ENCODE results near the gene CDX2. TPM values are rescaled to one million over a fixed set of nuclear protein-coding genes. Genes with fewer than 3 reads are reported as not detected.

CDX2 gene
- total RNA-seq, 2 experiments from 2014 or later: not detected

DNA sequence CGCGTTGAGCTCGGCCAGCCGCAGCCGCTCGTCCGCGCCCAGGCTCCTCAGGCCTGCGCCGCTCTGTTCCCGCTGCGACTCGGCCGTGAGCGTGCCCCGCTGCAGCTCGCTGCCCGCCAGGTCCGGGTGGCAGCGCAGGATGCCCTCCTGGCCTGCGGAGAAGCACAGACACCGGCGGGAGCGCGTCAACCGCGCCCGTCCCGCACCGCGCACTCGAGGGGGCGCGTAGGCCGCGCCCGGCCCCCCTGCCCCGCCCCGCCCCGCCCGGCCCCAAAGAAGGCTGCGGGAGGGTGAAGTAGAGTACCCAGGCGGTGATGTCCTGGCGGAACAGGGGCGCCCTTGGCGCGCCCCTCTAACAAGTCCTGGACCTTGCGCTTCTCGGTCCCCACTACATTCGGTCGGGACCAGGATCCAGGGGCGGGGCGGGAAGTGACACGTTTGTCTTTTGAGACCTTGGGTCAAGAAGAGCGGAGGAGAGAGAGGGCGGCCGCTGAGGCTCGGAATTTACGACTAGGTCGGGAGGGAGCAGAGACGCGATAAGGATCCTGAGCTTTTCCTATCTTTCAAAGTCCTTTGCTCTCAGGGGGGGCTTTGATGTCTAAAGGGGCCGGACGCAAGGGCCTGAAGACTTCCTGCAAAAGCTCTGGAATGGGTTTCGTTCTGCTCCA is 9.3 kb upstream of the CDX2 start:
- Histone ChIP-seq H3K4me3 (ENCODE audit: low read depth, low read length, poor library complexity, severe bottlenecking) (no peak overlapping the region), H3K9me2 (ENCODE audit: insufficient read depth, low read length) (no peaks in the 10 kb centered on the region), H3K9me3 (ENCODE audit: low read length) (no peaks in the 10 kb centered on the region), H4K20me1 (ENCODE audit: insufficient read depth, low read length) (no peaks in the 10 kb centered on the region), H2AFZ (ENCODE audit: low read length) (no peak overlapping the region), H3K4me2 (ENCODE audit: low read length) (no peak overlapping the region), H3K36me3 (ENCODE audit: insufficient read depth, low read length) (no peaks in the 10 kb centered on the region), H3K4me1 (ENCODE audit: insufficient read depth, low read length, poor library complexity, severe bottlenecking) (no peaks in the 10 kb centered on the region), H3K27ac (ENCODE audit: low read depth, low read length, poor library complexity, severe bottlenecking) (no peak overlapping the region), H3K79me2 (ENCODE audit: insufficient read depth, low read depth, low read length) (no peaks in the 10 kb centered on the region)
- POLR2A ChIA-PET: interaction anchor here (0.7 to 0.8 kb wide), 2 partner anchors 24 to 121 kb away, joined by 3 read pairs; no protein-coding TSS in a partner anchor
- CTCF ChIA-PET (ENCODE audit: unreplicated experiment): no interaction called here
- BruUV-seq (replicated peaks): no TSS peak
- TF ChIP-seq EZH2phosphoT487 (IDR thresholded peaks at IDR 0.05; ENCODE audit: borderline replicate concordance, low read depth, low read length): no peak
- TF ChIP-seq, protein P1, sequence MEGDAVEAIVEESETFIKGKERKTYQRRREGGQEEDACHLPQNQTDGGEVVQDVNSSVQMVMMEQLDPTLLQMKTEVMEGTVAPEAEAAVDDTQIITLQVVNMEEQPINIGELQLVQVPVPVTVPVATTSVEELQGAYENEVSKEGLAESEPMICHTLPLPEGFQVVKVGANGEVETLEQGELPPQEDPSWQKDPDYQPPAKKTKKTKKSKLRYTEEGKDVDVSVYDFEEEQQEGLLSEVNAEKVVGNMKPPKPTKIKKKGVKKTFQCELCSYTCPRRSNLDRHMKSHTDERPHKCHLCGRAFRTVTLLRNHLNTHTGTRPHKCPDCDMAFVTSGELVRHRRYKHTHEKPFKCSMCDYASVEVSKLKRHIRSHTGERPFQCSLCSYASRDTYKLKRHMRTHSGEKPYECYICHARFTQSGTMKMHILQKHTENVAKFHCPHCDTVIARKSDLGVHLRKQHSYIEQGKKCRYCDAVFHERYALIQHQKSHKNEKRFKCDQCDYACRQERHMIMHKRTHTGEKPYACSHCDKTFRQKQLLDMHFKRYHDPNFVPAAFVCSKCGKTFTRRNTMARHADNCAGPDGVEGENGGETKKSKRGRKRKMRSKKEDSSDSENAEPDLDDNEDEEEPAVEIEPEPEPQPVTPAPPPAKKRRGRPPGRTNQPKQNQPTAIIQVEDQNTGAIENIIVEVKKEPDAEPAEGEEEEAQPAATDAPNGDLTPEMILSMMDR (conservative IDR thresholded peaks at IDR 0.05; ENCODE audit: low read length): no peak
- intact Hi-C loops (cut with micrococcal nuclease; ENCODE audit: unreplicated experiment): no loop called here
- DNase-seq (ENCODE audit: low spot score): no peak

DNA sequence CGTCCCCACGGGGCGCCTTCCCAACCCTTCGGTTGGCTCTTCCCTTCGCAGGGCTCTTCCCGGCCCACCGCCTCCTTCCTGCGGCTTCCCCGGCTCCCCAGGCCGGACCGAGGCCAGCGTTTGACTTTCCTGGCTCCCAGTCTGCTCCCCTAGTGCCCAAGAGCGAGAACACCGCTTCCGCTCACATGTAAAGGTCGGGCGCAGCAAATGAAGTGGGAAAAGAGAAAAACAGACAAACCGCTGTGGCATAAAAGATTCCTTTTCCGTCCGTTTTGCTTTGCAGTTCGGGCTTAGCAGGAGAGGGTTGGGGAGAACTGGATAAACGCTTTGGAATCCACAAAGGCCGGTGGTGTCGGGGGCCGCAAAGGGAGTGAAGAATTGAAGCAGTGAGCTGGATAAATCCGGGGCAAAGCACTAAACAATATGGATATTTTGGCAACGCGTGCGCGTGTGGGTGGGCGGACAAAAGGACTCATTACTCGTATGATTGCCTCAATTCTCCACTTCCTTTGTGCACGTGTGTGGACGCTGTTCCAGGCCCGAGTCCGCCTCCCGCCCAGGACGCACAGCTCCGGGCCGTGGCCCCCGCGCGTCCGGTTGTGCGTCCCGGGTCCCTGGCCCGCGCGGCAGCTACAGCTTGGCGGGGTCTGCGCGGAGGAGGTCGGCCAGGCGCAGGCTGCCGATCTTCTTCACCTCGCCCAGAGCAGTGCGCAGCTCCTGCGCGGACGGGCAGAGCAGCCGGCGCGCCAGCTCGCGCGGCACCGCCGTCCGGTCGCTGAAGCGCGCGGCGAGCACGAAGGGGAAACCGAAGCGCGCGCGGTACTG is 8.6 kb upstream of the CDX2 start:
- intact Hi-C loops (cut with micrococcal nuclease; ENCODE audit: unreplicated experiment): no loop called here

More for the DNA sequence above, 8.6 kb upstream of the CDX2 start:
- no peak for DNase-seq (ENCODE audit: low spot score)
- H3K9me3 ChIP-seq (ENCODE audit: low read length): no peaks in the 10 kb centered on the region
- H2AFZ ChIP-seq (ENCODE audit: low read length): no peak overlapping the region
- H3K4me2 ChIP-seq (ENCODE audit: low read length): no peak overlapping the region
- H3K4me3 ChIP-seq (ENCODE audit: low read depth, low read length, poor library complexity, severe bottlenecking): no peak overlapping the region
- no TSS peak for BruUV-seq (replicated peaks)
- no peaks in the 10 kb centered on the region for H3K79me2 ChIP-seq (ENCODE audit: insufficient read depth, low read depth, low read length)
- no peaks in the 10 kb centered on the region for H3K36me3 ChIP-seq (ENCODE audit: insufficient read depth, low read length)
- ChIA-PET POLR2A (no interaction called here), CTCF (ENCODE audit: unreplicated experiment) (no interaction called here)
- no peaks in the 10 kb centered on the region for H4K20me1 ChIP-seq (ENCODE audit: insufficient read depth, low read length)
- TF ChIP-seq, protein P1 (conservative IDR thresholded peaks at IDR 0.05; ENCODE audit: low read length): no peak
- no peak for TF ChIP-seq EZH2phosphoT487 (IDR thresholded peaks at IDR 0.05; ENCODE audit: borderline replicate concordance, low read depth, low read length)
- H3K9me2 ChIP-seq (ENCODE audit: insufficient read depth, low read length): no peaks in the 10 kb centered on the region
- no peaks in the 10 kb centered on the region for H3K4me1 ChIP-seq (ENCODE audit: insufficient read depth, low read length, poor library complexity, severe bottlenecking)
- no peak overlapping the region for H3K27ac ChIP-seq (ENCODE audit: low read depth, low read length, poor library complexity, severe bottlenecking)

All from OCI-LY7 (cell line).